Measurements from ENCODE around the gene TRPM6. TPM values are rescaled to one million over a fixed set of nuclear protein-coding genes. Genes with fewer than 3 reads are reported as not detected.

The TRPM6 gene
- total RNA-seq, 1 experiment from 2014 or later, result 0.57 TPM

DNA sequence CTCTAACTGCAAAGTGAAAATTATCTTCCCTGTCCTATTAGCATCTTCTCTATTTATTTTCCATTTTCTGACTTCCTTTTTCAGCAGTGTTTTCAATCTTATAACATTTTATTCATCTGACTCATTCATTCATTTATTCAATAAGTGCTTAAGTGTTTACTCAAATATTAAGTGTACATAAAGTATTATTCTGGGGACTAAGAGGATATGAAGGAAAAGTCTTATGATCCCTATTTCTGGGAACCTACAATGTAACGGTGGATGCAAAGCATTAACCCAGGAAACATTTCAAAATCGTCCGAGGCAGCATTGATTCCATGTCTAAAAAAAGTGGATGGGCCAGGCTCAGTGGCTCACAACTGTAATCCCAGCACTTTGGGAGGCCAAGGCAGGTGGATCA lies 19.4 kb upstream of the TRPM6 start:
- no peak overlapping the region for H3K27ac Mint-ChIP-seq
- H3K23me2 ChIP-seq (ENCODE audit: insufficient read length, low read depth, low read length, poor library complexity, severe bottlenecking), result no peaks in the 10 kb centered on the region
- no peak overlapping the region for H2BK15ac ChIP-seq (ENCODE audit: low read depth, low read length)
- no peak overlapping the region for H3K4ac ChIP-seq (ENCODE audit: low read depth, low read length)
- no peak overlapping the region for H3K56ac ChIP-seq (ENCODE audit: insufficient read length, low read depth, low read length)
- H4K20me1 ChIP-seq (ENCODE audit: control insufficient read depth, insufficient read depth, insufficient read length), result no peaks in the 10 kb centered on the region
- no peak overlapping the region for H3K27ac ChIP-seq (ENCODE audit: insufficient read length, low read depth, low read length)
- H3K27me3 ChIP-seq (ENCODE audit: insufficient read depth, low read length), result no peaks in the 10 kb centered on the region
- no peak overlapping the region for H2AFZ ChIP-seq (ENCODE audit: low read length)
- no peak overlapping the region for H2AK5ac ChIP-seq (ENCODE audit: insufficient read length, low read length)
- H3K9me3 ChIP-seq (ENCODE audit: control insufficient read depth, low read depth, low read length), result no peaks in the 10 kb centered on the region
- no peak overlapping the region for H4K91ac ChIP-seq (ENCODE audit: insufficient read length, low read depth, low read length)
- no peak overlapping the region for H3T11ph ChIP-seq (ENCODE audit: low read length)
- H3K9ac ChIP-seq (ENCODE audit: extremely low read depth, insufficient read length, low read length), result no peak overlapping the region
- H3K4me1 ChIP-seq (ENCODE audit: insufficient read depth, low read length), result no peaks in the 10 kb centered on the region
- no peak overlapping the region for H3K4me2 ChIP-seq (ENCODE audit: insufficient read depth, insufficient read length, low read length)
- peaks cover 3 to 7% of the 10 kb centered on the region in 2 experiments; a peak in 2 of 4 replicates for H3K4me1 Mint-ChIP-seq
- no peak overlapping the region for H4K5ac ChIP-seq (ENCODE audit: insufficient read length, low read depth, low read length)
- H3K18ac ChIP-seq (ENCODE audit: insufficient read length, low read depth, low read length), result no peak overlapping the region
- peaks cover 0 to 6% of the 10 kb centered on the region in 2 experiments; a peak in 3 of 5 replicates for H3K9me3 Mint-ChIP-seq
- DNase-seq, result no peak
- no peak overlapping the region for H3K23ac ChIP-seq (ENCODE audit: insufficient read length, low read depth, low read length)
- no peaks in the 10 kb centered on the region for H3K27me3 Mint-ChIP-seq (ENCODE audit: low read depth)
- H3K79me1 ChIP-seq (ENCODE audit: insufficient read depth, low read depth, low read length, poor library complexity, severe bottlenecking), result no peaks in the 10 kb centered on the region
- no peak overlapping the region for H2BK20ac ChIP-seq (ENCODE audit: low read depth, low read length, poor library complexity, severe bottlenecking)
- no peaks in the 10 kb centered on the region; a peak in 1 of 7 replicates for H3K36me3 Mint-ChIP-seq (ENCODE audit: insufficient read depth in 1 of 3, low read depth in 3 of 3)
- no CpG with 5 or more reads among the region's 3 CpGs for WGBS (ENCODE audit: extremely low coverage, insufficient read length, low lambda C conversion rate)
- no peak overlapping the region for H3K4me3 Mint-ChIP-seq
- no peak overlapping the region for H2BK12ac ChIP-seq (ENCODE audit: insufficient read length, low read depth, low read length)
- no peaks in the 10 kb centered on the region for H3K79me2 ChIP-seq (ENCODE audit: insufficient read depth, low read length)
- no peak overlapping the region for H2BK120ac ChIP-seq (ENCODE audit: low read depth, low read length, poor library complexity, severe bottlenecking)
- H2BK5ac ChIP-seq (ENCODE audit: insufficient read length, low read length), result no peak overlapping the region
- TF ChIP-seq, protein P1, sequence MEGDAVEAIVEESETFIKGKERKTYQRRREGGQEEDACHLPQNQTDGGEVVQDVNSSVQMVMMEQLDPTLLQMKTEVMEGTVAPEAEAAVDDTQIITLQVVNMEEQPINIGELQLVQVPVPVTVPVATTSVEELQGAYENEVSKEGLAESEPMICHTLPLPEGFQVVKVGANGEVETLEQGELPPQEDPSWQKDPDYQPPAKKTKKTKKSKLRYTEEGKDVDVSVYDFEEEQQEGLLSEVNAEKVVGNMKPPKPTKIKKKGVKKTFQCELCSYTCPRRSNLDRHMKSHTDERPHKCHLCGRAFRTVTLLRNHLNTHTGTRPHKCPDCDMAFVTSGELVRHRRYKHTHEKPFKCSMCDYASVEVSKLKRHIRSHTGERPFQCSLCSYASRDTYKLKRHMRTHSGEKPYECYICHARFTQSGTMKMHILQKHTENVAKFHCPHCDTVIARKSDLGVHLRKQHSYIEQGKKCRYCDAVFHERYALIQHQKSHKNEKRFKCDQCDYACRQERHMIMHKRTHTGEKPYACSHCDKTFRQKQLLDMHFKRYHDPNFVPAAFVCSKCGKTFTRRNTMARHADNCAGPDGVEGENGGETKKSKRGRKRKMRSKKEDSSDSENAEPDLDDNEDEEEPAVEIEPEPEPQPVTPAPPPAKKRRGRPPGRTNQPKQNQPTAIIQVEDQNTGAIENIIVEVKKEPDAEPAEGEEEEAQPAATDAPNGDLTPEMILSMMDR (conservative IDR thresholded peaks at IDR 0.05), result no peak
- no peak overlapping the region for H4K8ac ChIP-seq (replicated peaks; ENCODE audit: insufficient read length, low read depth, low read length)
- no peak overlapping the region for H3K14ac ChIP-seq (ENCODE audit: insufficient read depth, low read length)

All from H9 (cell line).